HFFc6 (cell line): Measurements from ENCODE around the gene KBTBD8. TPM values are rescaled to one million over a fixed set of nuclear protein-coding genes. Genes with fewer than 3 reads are reported as not detected.

Source experiments
- DNase-seq: peaks from one replicate; pipeline ENCODE4 v3.0.0-alpha.2; 2018
- H3K27ac Mint-ChIP-seq: 2 replicates; pipeline ENCODE4 v1.8.0; 2020; ENCODE audit warnings: mild to moderate bottlenecking, mixed read lengths
- H3K27me3 Mint-ChIP-seq: 2 replicates; pipeline ENCODE4 v1.8.0; 2021; ENCODE audit warnings: mild to moderate bottlenecking, moderate library complexity, mixed read lengths; ENCODE audit not compliant: insufficient read depth
- H3K36me3 Mint-ChIP-seq: 2 replicates; pipeline ENCODE4 v1.8.0; 2021; ENCODE audit warnings: low read depth, mixed read lengths
- H3K4me1 Mint-ChIP-seq: 2 replicates; pipeline ENCODE4 v1.8.0; 2020; ENCODE audit warnings: low read depth, mixed read lengths
- H3K4me3 Mint-ChIP-seq: 2 replicates; pipeline ENCODE4 v1.8.0; 2020; ENCODE audit warnings: mild to moderate bottlenecking, moderate library complexity, mixed read lengths
- H3K9me3 Mint-ChIP-seq: 2 replicates; pipeline ENCODE4 v1.8.0; 2020; ENCODE audit warnings: mild to moderate bottlenecking, mixed read lengths
- total RNA-seq, 6 experiments: library from RNA; stranded (reverse); fragmentation: NEBNext Ultra II Directional; extraction: Animal tissue kit (Norgen Biotek cat#: 25700); gene quantifications; 2 replicates in 1 of 6; 3 replicates in 5 of 6; pipeline ENCODE4 v1.2.3, GENCODE V29; 2021
- TF ChIP-seq, protein P1 (sequence below): fragments of 200-600 bp; sonication (generic); IDR thresholded peaks from 2 replicates; pipeline ENCODE4 v1.5.0; 2021; ENCODE audit warnings: antibody characterized with exemption, mild to moderate bottlenecking

The KBTBD8 gene
- total RNA-seq, 6 experiments from 2014 or later = 1.3 to 2.4 (median 1.7) TPM

DNA sequence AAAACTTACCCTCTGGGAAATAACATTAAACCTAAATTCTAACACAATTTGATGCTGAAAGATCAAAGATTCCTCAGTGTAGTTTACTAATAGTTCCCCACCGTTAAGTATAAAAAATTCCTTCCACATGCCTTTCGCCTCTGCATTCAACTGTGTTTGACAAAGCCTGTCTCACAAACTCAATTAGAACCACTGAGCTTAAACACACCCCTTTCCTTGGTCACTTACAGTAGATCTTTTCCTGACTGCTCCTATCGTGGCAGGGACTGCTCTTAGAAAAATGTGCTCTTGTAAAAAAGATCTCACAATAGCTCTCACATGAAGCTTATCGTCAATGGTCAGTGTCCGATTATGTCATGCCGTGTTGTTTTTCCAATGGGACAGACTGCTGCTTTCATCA lies 8.9 kb upstream of the KBTBD8 start:
- peaks cover 13% of the 10 kb centered on the region for H3K4me1 Mint-ChIP-seq
- H3K27ac Mint-ChIP-seq = no peak overlapping the region
- no peak for DNase-seq
- H3K4me3 Mint-ChIP-seq = no peak overlapping the region
- H3K36me3 Mint-ChIP-seq = no peaks in the 10 kb centered on the region
- TF ChIP-seq, protein P1, sequence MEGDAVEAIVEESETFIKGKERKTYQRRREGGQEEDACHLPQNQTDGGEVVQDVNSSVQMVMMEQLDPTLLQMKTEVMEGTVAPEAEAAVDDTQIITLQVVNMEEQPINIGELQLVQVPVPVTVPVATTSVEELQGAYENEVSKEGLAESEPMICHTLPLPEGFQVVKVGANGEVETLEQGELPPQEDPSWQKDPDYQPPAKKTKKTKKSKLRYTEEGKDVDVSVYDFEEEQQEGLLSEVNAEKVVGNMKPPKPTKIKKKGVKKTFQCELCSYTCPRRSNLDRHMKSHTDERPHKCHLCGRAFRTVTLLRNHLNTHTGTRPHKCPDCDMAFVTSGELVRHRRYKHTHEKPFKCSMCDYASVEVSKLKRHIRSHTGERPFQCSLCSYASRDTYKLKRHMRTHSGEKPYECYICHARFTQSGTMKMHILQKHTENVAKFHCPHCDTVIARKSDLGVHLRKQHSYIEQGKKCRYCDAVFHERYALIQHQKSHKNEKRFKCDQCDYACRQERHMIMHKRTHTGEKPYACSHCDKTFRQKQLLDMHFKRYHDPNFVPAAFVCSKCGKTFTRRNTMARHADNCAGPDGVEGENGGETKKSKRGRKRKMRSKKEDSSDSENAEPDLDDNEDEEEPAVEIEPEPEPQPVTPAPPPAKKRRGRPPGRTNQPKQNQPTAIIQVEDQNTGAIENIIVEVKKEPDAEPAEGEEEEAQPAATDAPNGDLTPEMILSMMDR = no peak
- H3K27me3 Mint-ChIP-seq = peaks cover 7% of the 10 kb centered on the region
- no peaks in the 10 kb centered on the region for H3K9me3 Mint-ChIP-seq

DNA sequence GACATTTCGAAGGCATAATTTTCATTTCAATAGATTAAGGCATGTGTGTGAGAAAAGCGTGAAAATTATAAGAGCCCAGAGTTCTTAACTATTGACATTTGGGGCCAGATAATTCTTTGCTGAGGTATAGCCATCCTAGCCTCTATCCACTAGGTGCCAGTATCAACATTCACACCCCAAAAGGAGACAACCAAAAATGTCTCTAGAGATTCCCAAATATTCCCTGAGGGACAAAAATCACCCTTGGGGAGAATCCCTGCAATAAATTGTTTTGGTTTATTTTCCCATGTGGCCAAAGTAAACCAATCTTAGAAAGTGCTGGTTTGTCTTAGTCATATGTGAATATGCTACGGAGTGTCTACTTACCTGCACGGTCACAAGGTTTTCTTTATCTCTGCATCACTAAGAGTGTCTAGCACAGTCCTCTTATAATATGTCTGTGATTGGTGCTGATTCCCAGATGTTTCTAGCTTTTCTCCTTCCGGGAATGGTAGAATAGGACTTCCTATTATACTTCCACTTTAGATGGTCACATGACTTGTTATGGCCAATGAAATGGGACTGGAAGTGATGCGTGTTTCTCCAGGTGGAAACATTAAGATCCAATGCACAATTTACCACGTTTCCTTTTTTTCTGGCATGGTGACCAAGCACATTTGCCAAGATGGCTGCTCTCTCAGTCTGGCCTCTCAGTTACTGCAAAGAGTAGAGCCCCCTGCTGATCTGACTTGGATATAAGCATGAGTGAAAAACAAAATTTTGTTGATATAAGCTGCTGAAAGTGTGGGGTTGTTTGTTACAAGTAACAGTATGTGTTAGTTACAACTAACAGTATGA lies 8.0 kb upstream of the KBTBD8 start:
- Mint-ChIP-seq H3K27ac (no peak overlapping the region), H3K4me1 (peaks cover 13% of the 10 kb centered on the region), H3K4me3 (no peak overlapping the region), H3K9me3 (no peaks in the 10 kb centered on the region), H3K27me3 (peaks cover 4% of the 10 kb centered on the region; the same call in 1 of the 2 replicates), H3K36me3 (no peaks in the 10 kb centered on the region)
- DNase-seq = no peak
- TF ChIP-seq, protein P1 = peak; percentile 50

DNA sequence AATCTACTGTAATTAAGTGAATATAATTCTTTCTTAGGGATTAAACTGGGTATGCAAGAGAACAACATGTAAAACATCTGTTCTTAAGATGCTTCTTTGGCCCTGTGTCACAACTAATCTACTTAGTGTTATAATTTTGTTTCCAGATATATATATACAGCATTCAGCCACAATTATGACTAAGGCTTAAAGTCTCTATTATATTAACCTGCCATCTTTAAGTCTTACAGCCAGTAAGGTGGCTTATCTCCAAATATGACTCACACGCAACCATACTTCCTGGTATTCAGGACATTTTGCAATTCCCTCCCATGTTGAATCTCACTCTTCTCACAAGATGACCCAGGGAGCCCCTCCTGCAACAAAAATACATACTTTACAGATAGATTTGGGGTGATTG lies 6.6 kb upstream of the KBTBD8 start:
- Mint-ChIP-seq H3K27ac (no peak overlapping the region), H3K27me3 (peaks cover 4% of the 10 kb centered on the region; the same call in 1 of the 2 replicates), H3K36me3 (no peaks in the 10 kb centered on the region), H3K9me3 (no peaks in the 10 kb centered on the region), H3K4me3 (no peak overlapping the region), H3K4me1 (peaks cover 13% of the 10 kb centered on the region)
- TF ChIP-seq, protein P1 = no peak
- DNase-seq = peak; percentile 59

DNA sequence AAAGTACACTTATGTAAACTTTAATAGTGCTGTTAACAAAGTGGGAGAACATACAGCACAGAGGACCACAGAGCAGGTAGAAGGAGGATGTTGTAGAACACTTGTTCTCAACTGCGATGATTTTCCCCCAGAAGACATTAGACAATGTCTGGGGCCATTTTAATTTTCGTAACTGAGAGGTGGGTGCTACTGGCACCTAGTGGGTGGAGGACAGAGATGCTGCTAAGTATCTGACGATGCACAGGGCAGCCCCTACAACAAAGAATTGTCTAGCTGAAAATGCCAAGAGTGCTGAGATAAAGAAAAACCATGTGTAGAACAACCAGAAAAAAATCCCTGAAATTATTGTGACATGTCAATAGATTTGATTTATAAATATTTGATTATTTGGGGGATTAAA lies 5.0 kb upstream of the KBTBD8 start:
- TF ChIP-seq, protein P1 = 0 out of 2 replicates have a peak, but pooled peaks have one; percentile 14
- peaks cover 21% of the 10 kb centered on the region for H3K4me1 Mint-ChIP-seq

DNA sequence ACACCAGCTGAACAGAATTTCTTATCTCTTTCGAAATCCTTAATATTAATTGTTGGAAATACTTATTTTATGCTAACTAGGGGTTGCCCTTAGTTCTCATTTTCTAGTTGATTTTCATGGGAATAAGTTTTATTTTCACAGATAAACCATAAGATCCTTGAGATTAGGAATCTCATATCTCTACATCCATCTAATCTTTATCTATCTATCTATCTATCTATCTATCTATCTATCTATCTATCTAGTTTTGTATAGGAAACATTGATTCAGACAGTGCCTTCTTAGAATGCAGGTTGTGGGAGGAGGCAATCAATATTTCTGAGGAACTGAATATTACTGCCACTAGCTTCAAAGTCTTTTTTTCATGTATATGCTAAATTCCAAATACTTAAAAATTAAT lies 3.5 kb upstream of the KBTBD8 start:
- Mint-ChIP-seq H3K36me3 (no peaks in the 10 kb centered on the region), H3K27me3 (peaks cover 4% of the 10 kb centered on the region; the same call in 1 of the 2 replicates), H3K4me1 (peaks cover 30% of the 10 kb centered on the region), H3K9me3 (no peaks in the 10 kb centered on the region), H3K4me3 (no peak overlapping the region), H3K27ac (no peak overlapping the region)
- TF ChIP-seq, protein P1 = no peak
- no peak for DNase-seq

More for the DNA sequence above, 5.0 kb upstream of the KBTBD8 start:
- Mint-ChIP-seq H3K9me3 (no peaks in the 10 kb centered on the region), H3K27ac (no peak overlapping the region), H3K36me3 (no peaks in the 10 kb centered on the region), H3K4me3 (no peak overlapping the region), H3K27me3 (peaks cover 4% of the 10 kb centered on the region; the same call in 1 of the 2 replicates)
- DNase-seq = no peak
